HepG2 (cell line): Measurements from ENCODE around the gene NEURL2. TPM values are rescaled to one million over a fixed set of nuclear protein-coding genes. Genes with fewer than 3 reads are reported as not detected.

ENCODE experiments used
- ATAC-seq: fragments of 200-7000 bp; cut with Tn5 transposase; 3 replicates; pipeline ENCODE4 v1.9.1; 2020; ENCODE audit warnings: mild to moderate bottlenecking, moderate library complexity
- BruUV-seq: library from RNA; stranded (reverse); fragments of 400-500 nt; replicated peaks from 2 replicates; lab custom pipeline; 2021; lab: Mats Ljungman, UMichigan
- CTCF ChIA-PET: fragments of 300-600 bp; formaldehyde crosslinking; extraction: SDS; loops from one replicate; lab custom pipeline; 2021; ENCODE audit warnings: low total read pairs, inconsistent platforms, low intra/inter-chr PET ratio; lab: Yijun Ruan, JAX
- POLR2A ChIA-PET: fragments of 350-600 bp; sonication (Branson Sonifier 250); formaldehyde crosslinking; loops from one replicate; lab custom pipeline; 2020; ENCODE audit warnings: antibody characterized with exemption, inconsistent platforms; lab: Yijun Ruan, JAX
- DNase-seq: peaks from one replicate; pipeline ENCODE4 v3.0.0-alpha.2; 2015; ENCODE audit warnings: low spot score
- FAIRE-seq: peaks from 3 replicates; lab custom pipeline; 2011; peaks lifted over from hg19 to GRCh38; lab: Jason Lieb, UNC
- H2AFZ ChIP-seq: one replicate; pipeline ENCODE4 v1.6.1; 2011; ENCODE audit warnings: low read length, inconsistent platforms
- H3K27ac ChIP-seq: fragments of 300-600 bp; 3 replicates; pipeline ENCODE4 v1.8.0; 2011; ENCODE audit warnings: mixed run types, mild to moderate bottlenecking, mixed read lengths, low read length, inconsistent platforms; ENCODE audit not compliant: insufficient read depth; ENCODE audit errors: extremely low read length
- H3K27me3 ChIP-seq, 2 experiments: fragments of 200-600 bp in 1 of 2; 2 replicates in 1 of 2; 3 replicates in 1 of 2; pipeline versions ENCODE4 v1.6.0 to v1.8.0; 2011; ENCODE audit warnings: low read length in 2 of 2, mild to moderate bottlenecking in 2 of 2, moderate library complexity in 2 of 2, inconsistent platforms in 1 of 2; ENCODE audit not compliant: insufficient read depth in 2 of 2, control insufficient read depth in 1 of 2
- H3K36me3 ChIP-seq, 2 experiments: fragments of 200-600 bp in 1 of 2; replicated peaks in 1 of 2; 2 replicates in 1 of 2; 3 replicates in 1 of 2; pipeline versions ENCODE4 v1.5.1 to v1.8.0; 2011; ENCODE audit warnings: low read length in 2 of 2, inconsistent platforms in 1 of 2; ENCODE audit not compliant: insufficient read depth in 2 of 2, control insufficient read depth in 1 of 2
- H3K4me1 ChIP-seq: 2 replicates; pipeline ENCODE4 v1.5.1; 2012; ENCODE audit warnings: low read length, inconsistent platforms; ENCODE audit not compliant: insufficient read depth
- H3K4me2 ChIP-seq: 2 replicates; pipeline ENCODE4 v1.6.0; 2011; ENCODE audit warnings: low read depth, low read length, inconsistent platforms
- H3K4me3 ChIP-seq, 3 experiments: fragments of 200-600 bp in 1 of 3; sonication (generic), shearing (Covaris generic) in 1 of 3; replicated peaks in 1 of 3; 2 replicates each; pipeline ENCODE4 v1.5.1; 2011 to 2016; ENCODE audit warnings: low read length in 3 of 3, inconsistent platforms in 2 of 3, low read depth in 2 of 3, mild to moderate bottlenecking in 2 of 3, control low read depth in 1 of 3, mixed read lengths in 1 of 3; ENCODE audit not compliant: insufficient read depth in 1 of 3
- H3K79me2 ChIP-seq: one replicate; pipeline ENCODE4 v1.6.1; 2011; ENCODE audit warnings: low read length, inconsistent platforms; ENCODE audit not compliant: insufficient read depth
- H3K9ac ChIP-seq: 2 replicates; pipeline ENCODE4 v1.6.0; 2011; ENCODE audit warnings: mild to moderate bottlenecking, low read depth, low read length, inconsistent platforms; ENCODE audit not compliant: insufficient read depth
- H3K9me3 ChIP-seq: 2 replicates; pipeline ENCODE4 v1.5.1; 2012; ENCODE audit warnings: mild to moderate bottlenecking, low read length
- H4K20me1 ChIP-seq: 2 replicates; pipeline ENCODE4 v1.6.0; 2011; ENCODE audit warnings: inconsistent platforms, mild to moderate bottlenecking, low read length, moderate library complexity; ENCODE audit not compliant: insufficient read depth
- AGO2 ChIP-seq: fragments of 200-400 bp; formaldehyde crosslinking; optimal IDR thresholded peaks from 2 replicates; pipeline ENCODE3; 2017; ENCODE audit warnings: mild to moderate bottlenecking, low read depth, low read length, moderate library complexity
- AKNA ChIP-seq: sonication (generic); formaldehyde crosslinking; IDR thresholded peaks from 2 replicates; pipeline ENCODE4 v1.4.0; 2020; ENCODE audit warnings: missing genetic modification reagents, borderline replicate concordance
- ESRRA ChIP-seq: sonication (generic); formaldehyde crosslinking; IDR thresholded peaks from 2 replicates; pipeline ENCODE4 v1.5.1; 2020; ENCODE audit warnings: mild to moderate bottlenecking, low read depth, missing genetic modification reagents
- FOXC1 ChIP-seq: sonication (generic); formaldehyde crosslinking; IDR thresholded peaks from 2 replicates; pipeline ENCODE4 v1.8.0; 2022; ENCODE audit warnings: mild to moderate bottlenecking, missing genetic modification reagents, borderline replicate concordance
- FOXK2 ChIP-seq: fragments of 450-650 bp; IDR thresholded peaks from 2 replicates; pipeline ENCODE4 v1.6.1; 2016
- GFI1 ChIP-seq: sonication (generic); formaldehyde crosslinking; IDR thresholded peaks from 2 replicates; pipeline ENCODE4 v1.5.0; 2020; ENCODE audit warnings: missing genetic modification reagents, mild to moderate bottlenecking, borderline replicate concordance
- HNF4G ChIP-seq, 2 experiments: sonication (generic) in 1 of 2; formaldehyde crosslinking in 1 of 2; IDR thresholded peaks; 2 replicates each; pipeline versions ENCODE4 v1.4.0 to v1.6.1; 2011 to 2020; ENCODE audit warnings: borderline replicate concordance in 2 of 2, low read depth in 2 of 2, mild to moderate bottlenecking in 2 of 2, low read length in 1 of 2, missing genetic modification reagents in 1 of 2, moderate library complexity in 1 of 2
- JUNB ChIP-seq: sonication (generic); formaldehyde crosslinking; IDR thresholded peaks from 2 replicates; pipeline ENCODE4 v1.8.0; 2022; ENCODE audit warnings: missing genetic modification reagents, mild to moderate bottlenecking, borderline replicate concordance
- SMYD3 ChIP-seq: sonication (generic); formaldehyde crosslinking; IDR thresholded peaks from 2 replicates; pipeline ENCODE4 v1.8.1; 2023; ENCODE audit warnings: mild to moderate bottlenecking, missing genetic modification reagents
- ZBTB43 ChIP-seq: sonication (generic); formaldehyde crosslinking; conservative IDR thresholded peaks from 2 replicates; pipeline ENCODE4 v1.4.0; 2020; ENCODE audit warnings: missing genetic modification reagents
- ZNF264 ChIP-seq: sonication (generic); formaldehyde crosslinking; IDR thresholded peaks from 2 replicates; pipeline ENCODE4 v1.4.0; 2020; ENCODE audit warnings: missing genetic modification reagents
- ZNF747 ChIP-seq: sonication (generic); formaldehyde crosslinking; IDR thresholded peaks from 2 replicates; pipeline ENCODE4 v1.8.1; 2023; ENCODE audit warnings: missing genetic modification reagents, mild to moderate bottlenecking, borderline replicate concordance
- ZNF768 ChIP-seq: sonication (generic); formaldehyde crosslinking; IDR thresholded peaks from 2 replicates; pipeline ENCODE4 v1.4.0; 2020; ENCODE audit warnings: missing genetic modification reagents
- WGBS: methylation state at CpG from one replicate; pipeline ENCODE4 v1.1.6; 2017; ENCODE audit warnings: low lambda C conversion rate; 5-methylcytosine and 5-hydroxymethylcytosine counted together
- in situ Hi-C: cut with HindIII; loops from 2 replicates; pipeline ENCODE4 v1.10.0; 2017; ENCODE audit warnings: low pct_unique_long_range_greater_than_20kb; ENCODE audit not compliant: extremely low pct_ligation_motif_present
- intact Hi-C: fragments of 100-400 bp; cut with micrococcal nuclease; formaldehyde crosslinking; loops from one replicate; pipeline ENCODE4 v1.10.0; 2022; ENCODE audit not compliant: unreplicated experiment
- polyA plus RNA-seq, 8 experiments: library from polyadenylated mRNA; depleted of rRNA in 3 of 8; stranded (reverse) in 7 of 8; unstranded in 1 of 8; fragments of >200 nt; fragmentation: Illumina TruSeq in 4 of 8; extraction: Trizol in 4 of 8; gene quantifications; 2 replicates each; pipeline versions ENCODE4 v1.2.1 to v1.2.3, GENCODE V29; 2011 to 2016; ENCODE audit warnings: low read depth in 4 of 8, missing spikeins in 1 of 8, mixed read lengths in 1 of 8; ENCODE audit not compliant: insufficient read depth in 1 of 8
- total RNA-seq, 5 experiments: library from RNA; depleted of rRNA; stranded (reverse); fragments of >200 nt; fragmentation: Illumina TruSeq; extraction: Trizol; gene quantifications; 2 replicates each; pipeline ENCODE4 v1.2.3, GENCODE V29; 2016; ENCODE audit warnings: low read depth in 1 of 5

The NEURL2 gene
- total and polyA plus RNA-seq, 2 of the 13 experiments (the other 11 are each of a cell fraction or from before 2014, with no cell fraction given), result 7.2 to 9.7 TPM

GRCh38 chr20:45861221-45862075 is 29.6 kb downstream of the NEURL2 start:
- Histone ChIP-seq H3K4me3 (no peak overlapping the region), H3K9me3 (no peaks in the 10 kb centered on the region), H3K9ac (no peak overlapping the region; the same call in 1 of the 2 replicates), H3K79me2 (peaks cover 4% of the 10 kb centered on the region), H3K27ac (peak overlapping the region; percentile 27), H3K27me3 (no peaks in the 10 kb centered on the region; a peak in 1 of 5 replicates), H3K4me1 (peaks cover 85% of the 10 kb centered on the region), H3K4me2 (peak overlapping the region; percentile 40), H3K36me3 (no peaks in the 10 kb centered on the region), H2AFZ (no peak overlapping the region), H4K20me1 (no peaks in the 10 kb centered on the region)
- intact Hi-C loops (no loop called here), in situ Hi-C loops (no loop called here)
- ATAC-seq, result no peak
- ChIA-PET CTCF (no interaction called here), POLR2A (interaction anchor here (1.2 to 7.6 kb wide), 5 partner anchors 22 to 70 kb away, joined by 3 to 85 read pairs (median 6); partner anchors contain the start of genes CTSA, DNTTIP1, NEURL2 and SNX21)
- WGBS, result 66% methylated on average over 7 of the region's 7 CpGs
- no peak for FAIRE-seq
- no TSS peak for BruUV-seq
- DNase-seq, result peak; percentile 54
- no peak for TF ChIP-seq FOXK2
- TF ChIP-seq JUNB (CRISPR knock-in tag), result 0 out of 2 replicates have a peak, but pooled peaks have one; percentile 11
- TF ChIP-seq HNF4G (IDR thresholded peaks at IDR 0.05; ENCODE audit: borderline replicate concordance, low read depth, low read length), result peak; percentile 39; the same call in 1 of the 2 replicates
- no peak for TF ChIP-seq HNF4G (CRISPR knock-in tag; IDR thresholded peaks at IDR 0.05; ENCODE audit: borderline replicate concordance, low read depth)
- no peak for TF ChIP-seq AKNA
- TF ChIP-seq ESRRA (CRISPR knock-in tag), result peak; percentile 69
- 0 out of 2 replicates have a peak, but pooled peaks have one; percentile 36 for TF ChIP-seq FOXC1
- TF ChIP-seq AGO2, result no peak
- 0 out of 2 replicates have a peak, but pooled peaks have one; percentile 22 for TF ChIP-seq ZNF264 (CRISPR knock-in tag)
- TF ChIP-seq SMYD3, result 0 out of 2 replicates have a peak, but pooled peaks have one; percentile 24
- TF ChIP-seq GFI1 (CRISPR knock-in tag), result peak; percentile 82; the same call in 1 of the 2 replicates
- TF ChIP-seq ZNF747, result no peak; the same call in 1 of the 2 replicates
- TF ChIP-seq ZBTB43 (CRISPR knock-in tag), result no peak
- TF ChIP-seq ZNF768 (CRISPR knock-in tag), result no peak
